H9 (cell line): Measurements from ENCODE around the gene RNU5B-1. TPM values are rescaled to one million over a fixed set of nuclear protein-coding genes. Genes with fewer than 3 reads are reported as not detected.

Experiments used
- DNase-seq: peaks from one replicate; pipeline ENCODE4 v3.0.0-alpha.2; 2017
- H2AFZ ChIP-seq: one replicate; pipeline ENCODE4 v1.6.1; 2013; ENCODE audit warnings: mild to moderate bottlenecking, low read length, control low read depth, moderate library complexity
- H2AK5ac ChIP-seq: 2 replicates; pipeline ENCODE4 v1.6.1; 2013; ENCODE audit warnings: low read length, control low read depth, mixed read lengths; ENCODE audit not compliant: insufficient read length
- H2BK120ac ChIP-seq: one replicate; pipeline ENCODE4 v1.6.1; 2013; ENCODE audit warnings: low read depth, mild to moderate bottlenecking, low read length, control low read depth, inconsistent platforms; ENCODE audit not compliant: poor library complexity, severe bottlenecking
- H2BK12ac ChIP-seq: 2 replicates; pipeline ENCODE4 v1.6.1; 2013; ENCODE audit warnings: low read length, control low read depth, mixed read lengths, low read depth; ENCODE audit not compliant: insufficient read length
- H2BK15ac ChIP-seq: 2 replicates; pipeline ENCODE4 v1.6.1; 2013; ENCODE audit warnings: low read depth, low read length, control low read depth
- H2BK20ac ChIP-seq: one replicate; pipeline ENCODE4 v1.6.1; 2013; ENCODE audit warnings: low read depth, mild to moderate bottlenecking, low read length, control low read depth, inconsistent platforms; ENCODE audit not compliant: poor library complexity, severe bottlenecking
- H2BK5ac ChIP-seq: 2 replicates; pipeline ENCODE4 v1.6.1; 2013; ENCODE audit warnings: low read length, control low read depth, mixed read lengths; ENCODE audit not compliant: insufficient read length
- H3K14ac ChIP-seq: 2 replicates; pipeline ENCODE4 v1.6.1; 2013; ENCODE audit warnings: low read length, control low read depth; ENCODE audit not compliant: insufficient read depth
- H3K18ac ChIP-seq: 2 replicates; pipeline ENCODE4 v1.6.1; 2013; ENCODE audit warnings: low read depth, mild to moderate bottlenecking, mixed read lengths, low read length, control low read depth; ENCODE audit not compliant: insufficient read length
- H3K23ac ChIP-seq: 2 replicates; pipeline ENCODE4 v1.6.1; 2013; ENCODE audit warnings: low read length, control low read depth, mixed read lengths, low read depth; ENCODE audit not compliant: insufficient read length
- H3K23me2 ChIP-seq: 2 replicates; pipeline ENCODE4 v1.6.1; 2013; ENCODE audit warnings: low read depth, mild to moderate bottlenecking, mixed read lengths, low read length, control low read depth; ENCODE audit not compliant: insufficient read length, poor library complexity, severe bottlenecking
- H3K27ac ChIP-seq: 2 replicates; pipeline ENCODE4 v1.5.1; 2013; ENCODE audit warnings: low read length, control low read depth, mixed read lengths, low read depth; ENCODE audit not compliant: insufficient read length
- H3K27me3 ChIP-seq: 2 replicates; pipeline ENCODE4 v1.6.1; 2013; ENCODE audit warnings: low read length, control low read depth, inconsistent platforms; ENCODE audit not compliant: insufficient read depth
- H3K4ac ChIP-seq: 2 replicates; pipeline ENCODE4 v1.6.1; 2013; ENCODE audit warnings: low read depth, mild to moderate bottlenecking, control low read depth, inconsistent platforms, low read length, moderate library complexity
- H3K4me1 ChIP-seq: 2 replicates; pipeline ENCODE4 v1.6.1; 2013; ENCODE audit warnings: low read length, control low read depth, inconsistent platforms; ENCODE audit not compliant: insufficient read depth
- H3K4me2 ChIP-seq: 2 replicates; pipeline ENCODE4 v1.6.1; 2013; ENCODE audit warnings: low read length, control low read depth, mixed read lengths; ENCODE audit not compliant: insufficient read length, insufficient read depth
- H3K56ac ChIP-seq: 2 replicates; pipeline ENCODE4 v1.6.1; 2013; ENCODE audit warnings: low read depth, mild to moderate bottlenecking, mixed read lengths, low read length, control low read depth; ENCODE audit not compliant: insufficient read length
- H3K79me1 ChIP-seq: 2 replicates; pipeline ENCODE4 v1.6.1; 2013; ENCODE audit warnings: low read depth, mild to moderate bottlenecking, moderate library complexity, low read length, control low read depth, inconsistent platforms; ENCODE audit not compliant: insufficient read depth, poor library complexity, severe bottlenecking
- H3K79me2 ChIP-seq: 2 replicates; pipeline ENCODE4 v1.6.1; 2013; ENCODE audit warnings: low read length, control low read depth, inconsistent platforms; ENCODE audit not compliant: insufficient read depth
- H3K9ac ChIP-seq: 2 replicates; pipeline ENCODE4 v1.6.1; 2013; ENCODE audit warnings: low read length, control low read depth, mixed read lengths; ENCODE audit not compliant: insufficient read length; ENCODE audit errors: extremely low read depth
- H3K9me3 ChIP-seq: one replicate; pipeline ENCODE4 v1.6.1; 2013; ENCODE audit warnings: low read depth, low read length, inconsistent platforms; ENCODE audit not compliant: control insufficient read depth
- H3T11ph ChIP-seq: one replicate; pipeline ENCODE4 v1.6.1; 2013; ENCODE audit warnings: mild to moderate bottlenecking, low read length, control low read depth, inconsistent platforms
- H4K20me1 ChIP-seq: one replicate; pipeline ENCODE4 v1.6.1; 2013; ENCODE audit not compliant: control insufficient read depth, insufficient read length, insufficient read depth
- H4K5ac ChIP-seq: 2 replicates; pipeline ENCODE4 v1.6.1; 2013; ENCODE audit warnings: low read depth, mild to moderate bottlenecking, mixed read lengths, low read length, control low read depth; ENCODE audit not compliant: insufficient read length
- H4K8ac ChIP-seq: replicated peaks from 2 replicates; pipeline ENCODE4 v1.6.1; 2013; ENCODE audit warnings: low read length, control low read depth, mixed read lengths, low read depth; ENCODE audit not compliant: insufficient read length
- H4K91ac ChIP-seq: 2 replicates; pipeline ENCODE4 v1.6.1; 2013; ENCODE audit warnings: low read depth, mild to moderate bottlenecking, moderate library complexity, mixed read lengths, low read length, control low read depth; ENCODE audit not compliant: insufficient read length
- H3K27ac Mint-ChIP-seq, 3 experiments: 2 replicates in 2 of 3; 3 replicates in 1 of 3; pipeline ENCODE4 v1.8.0; 2020 to 2021; ENCODE audit warnings: mixed read lengths in 3 of 3, mild to moderate bottlenecking in 1 of 3, moderate library complexity in 1 of 3
- H3K27me3 Mint-ChIP-seq: 2 replicates; pipeline ENCODE4 v1.8.0; 2021; ENCODE audit warnings: low read depth, mild to moderate bottlenecking, moderate library complexity, mixed read lengths
- H3K36me3 Mint-ChIP-seq, 3 experiments: 2 replicates in 2 of 3; 3 replicates in 1 of 3; pipeline ENCODE4 v1.8.0; 2020 to 2021; ENCODE audit warnings: low read depth in 3 of 3, mixed read lengths in 3 of 3; ENCODE audit not compliant: insufficient read depth in 1 of 3
- H3K4me1 Mint-ChIP-seq, 2 experiments: 2 replicates each; pipeline ENCODE4 v1.8.0; 2020; ENCODE audit warnings: mixed read lengths in 2 of 2
- H3K4me3 Mint-ChIP-seq, 2 experiments: 2 replicates in 1 of 2; 3 replicates in 1 of 2; pipeline ENCODE4 v1.8.0; 2020 to 2021; ENCODE audit warnings: mild to moderate bottlenecking in 2 of 2, mixed read lengths in 2 of 2, moderate library complexity in 1 of 2
- H3K9me3 Mint-ChIP-seq, 2 experiments: 2 replicates in 1 of 2; 3 replicates in 1 of 2; pipeline ENCODE4 v1.8.0; 2020; ENCODE audit warnings: mild to moderate bottlenecking in 2 of 2, mixed read lengths in 2 of 2, moderate library complexity in 1 of 2
- CTCF ChIP-seq: fragments of 200-600 bp; sonication (generic); conservative IDR thresholded peaks from 3 replicates; pipeline ENCODE4 v1.8.0; 2021; ENCODE audit warnings: antibody characterized with exemption, mild to moderate bottlenecking
- WGBS: extraction: QIAGEN DNeasy Blood & Tissue Kit; methylation state at CpG from one replicate; pipeline ENCODE4 v1.1.7; 2013; ENCODE audit warnings: missing lambda C conversion rate, low lambda C conversion rate, mixed read lengths; ENCODE audit not compliant: insufficient read length; ENCODE audit errors: extremely low coverage; 5-methylcytosine and 5-hydroxymethylcytosine counted together
- total RNA-seq: library from RNA; stranded (reverse); gene quantifications from 2 replicates; pipeline ENCODE4 v1.2.1, GENCODE V29; 2021

The RNU5B-1 gene
- total RNA-seq, 1 experiment from 2014 or later = not detected

- H3K4me1 ChIP-seq = no peaks in the 10 kb centered on the region; the same call in 1 of the 2 replicates
- no peak overlapping the region for H3K4me2 ChIP-seq
- H4K5ac ChIP-seq = no peak overlapping the region
- no peak for TF ChIP-seq CTCF
- no peak overlapping the region for H2BK20ac ChIP-seq
- no peak overlapping the region for H2BK5ac ChIP-seq
- Mint-ChIP-seq H3K4me1 (peaks cover 26 to 27% of the 10 kb centered on the region in 2 experiments), H3K4me3 (no peak overlapping the region), H3K36me3 (peaks cover 0 to 21% (median 21%) of the 10 kb centered on the region in 3 experiments; a peak in 5 of 7 replicates), H3K27ac (no peak overlapping the region), H3K27me3 (no peaks in the 10 kb centered on the region), H3K9me3 (no peaks in the 10 kb centered on the region)
- no peaks in the 10 kb centered on the region for H3K9me3 ChIP-seq
- DNase-seq = no peak
- H2AK5ac ChIP-seq = no peak overlapping the region
- no peak overlapping the region for H2BK15ac ChIP-seq
- H3K79me1 ChIP-seq = no peaks in the 10 kb centered on the region
- H3K9ac ChIP-seq = no peak overlapping the region
- no peak overlapping the region for H4K8ac ChIP-seq
- H3K4ac ChIP-seq = no peak overlapping the region
- no peak overlapping the region for H3K23ac ChIP-seq
- no peak overlapping the region for H3K18ac ChIP-seq
- H3K27ac ChIP-seq = no peak overlapping the region
- H2BK12ac ChIP-seq = no peak overlapping the region
- H3K56ac ChIP-seq = no peak overlapping the region
- no CpG with 5 or more reads among the region's 4 CpGs for WGBS
- H3T11ph ChIP-seq = no peak overlapping the region
- no peak overlapping the region for H2AFZ ChIP-seq
- no peak overlapping the region for H4K91ac ChIP-seq
- H3K27me3 ChIP-seq = no peaks in the 10 kb centered on the region
- H3K14ac ChIP-seq = no peak overlapping the region
- H4K20me1 ChIP-seq = no peaks in the 10 kb centered on the region
- no peaks in the 10 kb centered on the region for H3K79me2 ChIP-seq
- H3K23me2 ChIP-seq = no peaks in the 10 kb centered on the region
- no peak overlapping the region for H2BK120ac ChIP-seq
Measured at GRCh38 chr15:65263313-65263712, 41.2 kb upstream of the RNU5B-1 start.
